ENCODE results near the gene SLC6A19.

The SLC6A19 gene

GRCh38 chr5:1178529-1179382, 22.6 kb upstream of the SLC6A19 start:
- no peak overlapping the region for H3K4me3 ChIP-seq (ENCODE audit: severe bottlenecking)
- DNase-seq (ENCODE audit: low spot score) = no peak
- H3K4me1 ChIP-seq (ENCODE audit: insufficient read depth, poor library complexity, severe bottlenecking) = no peaks in the 10 kb centered on the region
- H3K9me3 ChIP-seq (ENCODE audit: severe bottlenecking) = no peaks in the 10 kb centered on the region
- TF ChIP-seq CTCF (IDR thresholded peaks at IDR 0.05; ENCODE audit: poor library complexity, severe bottlenecking) = no peak
- no peaks in the 10 kb centered on the region for H3K27me3 ChIP-seq (ENCODE audit: insufficient read depth, poor library complexity, severe bottlenecking)
- no peaks in the 10 kb centered on the region for H3K36me3 ChIP-seq (ENCODE audit: low read depth)
- no peak for ATAC-seq (ENCODE audit: low read depth)
- no peak overlapping the region for H3K27ac ChIP-seq (ENCODE audit: poor library complexity, severe bottlenecking)

DNA sequence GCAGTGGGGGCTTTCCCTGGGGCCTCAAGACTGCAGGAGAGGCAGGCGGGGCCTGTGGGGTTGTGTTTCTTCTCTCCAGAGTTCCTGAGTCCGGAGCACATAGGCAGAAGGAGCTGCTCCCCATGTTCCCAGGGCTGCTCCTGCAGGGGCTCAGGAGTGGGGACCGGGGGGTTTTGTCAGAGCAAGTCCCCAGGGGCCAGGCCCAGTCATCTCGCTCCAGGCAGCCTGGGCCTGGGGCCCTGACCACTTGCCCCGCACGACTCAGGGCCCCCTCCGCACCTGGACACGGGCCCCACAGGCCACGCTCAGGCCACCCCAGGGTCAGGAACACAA, 22.0 kb upstream of the SLC6A19 start:
- H3K4me3 ChIP-seq (ENCODE audit: severe bottlenecking) = no peak overlapping the region
- H3K27me3 ChIP-seq (ENCODE audit: insufficient read depth, poor library complexity, severe bottlenecking) = no peaks in the 10 kb centered on the region
- no peaks in the 10 kb centered on the region for H3K4me1 ChIP-seq (ENCODE audit: insufficient read depth, poor library complexity, severe bottlenecking)
- DNase-seq (ENCODE audit: low spot score) (no peak), ATAC-seq (ENCODE audit: low read depth) (no peak)
- no peaks in the 10 kb centered on the region for H3K9me3 ChIP-seq (ENCODE audit: severe bottlenecking)
- H3K36me3 ChIP-seq (ENCODE audit: low read depth) = no peaks in the 10 kb centered on the region
- H3K27ac ChIP-seq (ENCODE audit: poor library complexity, severe bottlenecking) = no peak overlapping the region
- TF ChIP-seq CTCF (IDR thresholded peaks at IDR 0.05; ENCODE audit: poor library complexity, severe bottlenecking) = no peak

GRCh38 chr5:1180096-1180495, 21.3 kb upstream of the SLC6A19 start:
- DNase-seq (ENCODE audit: low spot score) (no peak), ATAC-seq (ENCODE audit: low read depth) (no peak)
- no peaks in the 10 kb centered on the region for H3K27me3 ChIP-seq (ENCODE audit: insufficient read depth, poor library complexity, severe bottlenecking)
- no peak for TF ChIP-seq CTCF (IDR thresholded peaks at IDR 0.05; ENCODE audit: poor library complexity, severe bottlenecking)
- no peaks in the 10 kb centered on the region for H3K36me3 ChIP-seq (ENCODE audit: low read depth)
- no peaks in the 10 kb centered on the region for H3K9me3 ChIP-seq (ENCODE audit: severe bottlenecking)
- H3K4me1 ChIP-seq (ENCODE audit: insufficient read depth, poor library complexity, severe bottlenecking) = no peaks in the 10 kb centered on the region
- no peak overlapping the region for H3K4me3 ChIP-seq (ENCODE audit: severe bottlenecking)
- H3K27ac ChIP-seq (ENCODE audit: poor library complexity, severe bottlenecking) = no peak overlapping the region

DNA sequence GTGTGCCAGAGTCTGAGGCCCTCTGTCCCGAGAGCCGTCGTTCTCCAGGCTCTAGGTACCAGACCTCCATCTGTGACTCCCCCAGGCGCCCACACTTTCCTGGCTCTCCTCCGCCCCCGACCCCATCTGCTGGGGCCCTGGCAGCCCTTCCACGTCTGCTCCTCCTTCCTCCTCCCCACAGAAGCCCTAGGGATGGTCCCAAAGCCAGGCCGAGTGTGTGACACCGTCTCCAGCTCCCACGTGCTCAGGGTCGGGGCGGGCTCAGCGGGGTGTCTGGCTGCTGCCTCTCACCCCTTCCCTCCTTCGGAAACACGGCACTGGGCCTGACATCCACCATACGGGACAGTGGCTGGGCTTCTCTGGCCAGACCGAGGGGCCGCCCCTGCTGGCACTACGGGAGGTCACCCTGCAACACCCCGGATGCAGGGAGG, 20.5 kb upstream of the SLC6A19 start:
- H3K27ac ChIP-seq (ENCODE audit: poor library complexity, severe bottlenecking) = no peak overlapping the region
- ATAC-seq (ENCODE audit: low read depth) = no peak
- H3K4me3 ChIP-seq (ENCODE audit: severe bottlenecking) = no peak overlapping the region
- H3K36me3 ChIP-seq (ENCODE audit: low read depth) = no peaks in the 10 kb centered on the region
- H3K27me3 ChIP-seq (ENCODE audit: insufficient read depth, poor library complexity, severe bottlenecking) = no peaks in the 10 kb centered on the region
- no peaks in the 10 kb centered on the region for H3K4me1 ChIP-seq (ENCODE audit: insufficient read depth, poor library complexity, severe bottlenecking)
- no peaks in the 10 kb centered on the region for H3K9me3 ChIP-seq (ENCODE audit: severe bottlenecking)
- peak; percentile 67 for DNase-seq (ENCODE audit: low spot score)
- no peak for TF ChIP-seq CTCF (IDR thresholded peaks at IDR 0.05; ENCODE audit: poor library complexity, severe bottlenecking)

Measured in RWPE2 (cell line).